T-helper 1 cell (primary cell): Measurements from ENCODE around the gene DCUN1D1.

Experiments
- DNase-seq, 5 donors: peaks; one replicate each; pipeline ENCODE4 v3.0.0-alpha.2; 2012 to 2020

DCUN1D1 gene

GRCh38 chr3:182971637-182972036, 8.7 kb downstream of the DCUN1D1 start:
- DNase-seq = no peak

DNA sequence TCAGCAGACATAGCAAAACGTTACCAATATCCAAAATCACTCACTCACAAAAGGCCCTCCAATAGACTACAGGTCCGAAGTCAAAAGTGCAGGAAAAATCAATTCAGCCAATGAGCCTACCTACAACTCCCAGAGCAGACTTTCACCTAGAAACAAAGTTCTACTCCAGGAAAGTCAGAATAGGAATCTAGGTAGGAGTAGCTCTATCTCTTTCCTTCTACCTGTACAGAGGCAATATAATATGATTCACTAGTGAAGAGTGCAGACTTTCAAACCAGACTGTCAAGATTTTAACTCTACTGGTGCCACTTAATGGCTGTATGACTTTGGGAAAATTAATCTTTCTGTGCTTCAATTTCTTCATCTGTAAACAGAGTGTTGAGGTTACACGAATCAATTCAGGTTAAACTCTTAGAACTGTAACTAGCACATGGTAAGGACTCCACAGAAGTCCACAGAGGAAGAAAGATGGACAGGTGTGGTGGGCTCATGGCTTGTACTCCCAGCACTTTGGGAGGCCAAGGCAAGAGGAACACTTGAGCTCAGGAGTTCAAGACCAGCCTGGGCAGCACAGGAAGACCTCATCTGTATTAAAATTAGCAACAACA, 9.4 kb downstream of the DCUN1D1 start:
- DNase-seq = no peak

GRCh38 chr3:182969853-182970252, 10.5 kb downstream of the DCUN1D1 start:
- DNase-seq = no peak

- no peak for DNase-seq
Observed at GRCh38 chr3:182969277-182969676, 11.1 kb downstream of the DCUN1D1 start.

- DNase-seq = peak in 1 of 5 donors; percentile 79
Observed at GRCh38 chr3:182967218-182968204, 12.8 kb downstream of the DCUN1D1 start.

- DNase-seq = no peak
Observed at GRCh38 chr3:182965861-182966366, 14.4 kb downstream of the DCUN1D1 start.

DNA sequence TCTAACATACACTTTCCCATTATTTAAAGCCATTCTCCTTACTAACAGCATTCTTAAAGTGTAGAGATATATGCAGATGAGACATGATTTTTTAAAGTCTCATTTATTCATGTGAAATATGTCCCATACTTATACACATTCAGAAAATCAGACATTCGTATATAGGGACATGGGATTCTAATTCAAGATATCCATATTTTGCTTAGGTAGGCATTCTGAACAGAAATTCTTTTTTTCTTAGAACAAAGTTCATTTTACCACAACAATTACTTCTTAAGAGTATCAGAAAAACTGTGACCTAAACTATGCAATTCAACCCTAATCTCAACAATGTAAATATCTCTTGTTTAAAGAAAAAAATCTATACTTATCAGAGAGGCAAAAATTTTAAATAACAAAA, 16.2 kb downstream of the DCUN1D1 start:
- DNase-seq = no peak

DNA sequence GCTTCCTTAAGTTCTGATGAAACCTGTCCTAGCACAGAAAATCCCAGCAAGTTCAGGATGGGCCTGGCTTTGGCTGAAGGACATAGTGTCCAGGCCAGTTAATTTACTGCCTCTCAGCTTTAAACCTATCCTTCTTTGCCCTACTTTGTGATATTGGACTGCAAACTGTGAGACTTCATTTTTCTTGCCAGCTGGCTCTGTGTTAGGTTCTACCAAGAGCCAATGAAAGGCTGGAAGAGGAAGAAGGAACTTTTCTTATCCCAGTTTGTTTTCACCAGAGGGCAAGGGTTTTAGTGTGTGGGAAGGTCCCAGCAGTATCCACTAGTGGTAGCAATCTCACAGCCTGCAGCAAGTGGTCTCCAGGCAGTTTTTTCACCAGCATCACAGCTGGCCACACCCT, 18.2 kb downstream of the DCUN1D1 start:
- DNase-seq = no peak

- no peak for DNase-seq
Observed at GRCh38 chr3:182959474-182960350, 20.6 kb downstream of the DCUN1D1 start.

DNA sequence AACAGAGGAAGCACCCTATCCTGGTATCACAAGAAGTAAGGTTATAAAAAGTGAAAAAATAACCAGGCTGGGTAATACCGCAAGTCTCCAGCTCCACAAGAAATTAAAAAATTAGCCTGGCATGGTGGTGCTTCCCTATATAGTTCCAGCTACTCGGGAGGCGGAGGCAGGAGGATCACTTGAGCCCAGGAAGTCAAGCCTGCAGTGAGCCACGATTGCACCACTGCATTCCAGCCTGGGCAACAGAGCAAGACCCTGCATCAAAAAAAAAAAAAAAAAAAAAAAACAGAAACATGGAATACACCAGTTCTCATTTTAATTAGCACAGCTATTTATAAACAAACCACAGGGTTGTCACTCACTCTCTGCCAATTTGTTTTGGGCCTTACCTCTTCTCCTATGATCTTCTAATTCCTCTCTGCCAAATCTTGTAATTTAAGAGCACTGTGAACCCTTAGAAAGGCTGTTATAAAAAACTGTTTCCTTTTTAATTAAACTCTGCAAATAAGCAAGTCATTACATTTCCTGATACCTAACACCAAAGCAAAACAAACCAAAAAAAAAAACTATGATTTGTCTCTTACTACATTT, 22.6 kb downstream of the DCUN1D1 start:
- no peak for DNase-seq

DNA sequence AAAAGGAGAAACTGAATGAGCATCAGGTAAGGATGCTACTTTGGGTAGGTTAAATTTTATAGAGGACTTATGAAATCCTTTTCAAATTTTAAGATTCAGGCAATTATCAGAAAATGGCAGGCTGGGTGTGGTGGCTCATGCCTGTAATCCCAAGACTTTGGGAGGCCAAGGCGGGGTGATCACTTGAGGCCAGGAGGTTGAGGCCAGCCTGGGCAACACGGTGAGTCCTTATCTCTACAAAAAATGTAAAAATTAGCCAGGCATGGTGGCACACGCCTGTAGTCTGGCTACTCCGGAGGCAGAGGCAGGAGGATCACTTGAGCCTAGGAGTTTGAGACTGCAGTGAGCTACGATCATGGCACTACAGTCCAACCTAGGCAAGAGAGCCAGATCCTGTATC, 23.1 kb downstream of the DCUN1D1 start:
- no peak for DNase-seq

GRCh38 chr3:182954553-182955235, 25.6 kb downstream of the DCUN1D1 start:
- no peak for DNase-seq

- no peak for DNase-seq
Observed at GRCh38 chr3:182949688-182950087, 30.6 kb downstream of the DCUN1D1 start.

DNA sequence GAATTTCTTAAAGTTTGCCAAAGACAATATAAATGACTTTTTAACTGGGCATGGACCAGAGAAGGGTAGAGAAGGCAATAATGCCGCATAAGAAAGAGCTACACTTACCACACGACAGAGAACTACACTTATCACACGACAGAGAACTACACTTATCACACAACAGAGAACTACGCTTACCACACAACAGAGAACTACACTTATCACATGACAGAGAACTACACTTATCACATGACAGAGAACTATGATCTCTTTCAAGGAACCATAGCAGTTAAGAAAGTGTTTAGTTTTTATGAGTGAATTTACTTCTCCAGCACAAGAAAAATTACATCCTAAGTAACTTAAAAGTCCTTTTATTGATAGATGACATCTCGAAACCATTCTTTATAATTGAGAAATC, 32.0 kb downstream of the DCUN1D1 start:
- DNase-seq = no peak

DNA sequence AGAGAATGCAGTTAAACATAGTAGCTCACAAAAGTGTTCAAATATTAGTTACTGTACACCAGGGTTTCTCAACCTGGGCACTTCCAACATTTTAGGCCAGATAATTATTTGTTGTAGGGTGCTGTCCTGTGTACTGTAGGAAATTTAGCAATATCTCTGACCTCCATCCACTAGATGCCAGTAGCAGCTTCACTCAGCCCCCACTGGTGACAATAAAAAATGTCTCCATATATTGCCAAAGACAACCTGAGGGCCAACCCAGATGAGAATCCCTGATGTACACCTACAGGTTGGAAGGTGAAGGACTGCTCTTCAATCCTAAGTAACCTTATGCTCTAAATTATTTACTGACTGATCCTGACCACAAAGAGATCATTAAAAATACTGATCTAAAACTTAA, 32.5 kb downstream of the DCUN1D1 start:
- DNase-seq = no peak

DNA sequence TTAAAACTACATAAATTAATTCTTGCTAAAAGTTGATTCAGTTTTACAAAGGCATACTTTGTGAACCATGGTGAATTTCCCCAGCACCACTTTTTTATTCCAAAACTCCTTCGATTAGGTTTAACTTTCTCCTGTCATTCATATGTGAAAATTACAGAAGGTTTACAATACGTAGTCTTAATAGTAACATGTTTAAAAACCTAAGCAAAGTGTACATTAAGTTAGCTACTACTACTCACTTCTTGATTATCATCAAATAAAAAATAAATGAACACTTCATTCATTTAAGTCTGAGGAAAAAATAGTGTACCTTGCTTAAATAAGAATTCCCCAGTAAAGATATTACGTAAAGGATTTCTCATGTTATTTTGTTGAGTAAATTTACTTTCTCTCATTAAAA, 38.6 kb downstream of the DCUN1D1 start:
- no peak for DNase-seq

GRCh38 chr3:182940266-182940808, 40.0 kb downstream of the DCUN1D1 start:
- no peak for DNase-seq

GRCh38 chr3:182937293-182938051, 42.9 kb downstream of the DCUN1D1 start:
- peak in 1 of 5 donors; percentile 8 for DNase-seq

DNA sequence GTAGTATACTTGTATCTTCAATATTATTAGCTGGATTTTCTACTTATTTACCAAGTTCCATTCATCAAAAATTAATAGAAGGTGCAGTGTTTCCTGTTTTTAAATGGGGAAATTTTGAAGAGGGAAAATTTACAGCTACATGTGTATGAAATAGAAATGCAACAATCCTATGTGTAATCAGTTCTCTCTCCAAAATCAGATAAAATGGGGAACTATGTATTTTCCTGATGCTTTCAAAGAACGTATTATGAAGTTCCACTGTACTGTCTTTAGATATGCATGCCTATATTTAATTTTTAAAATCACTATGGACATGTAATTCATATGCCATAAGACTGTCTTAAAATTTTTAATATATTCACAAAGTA, 43.4 kb downstream of the DCUN1D1 start:
- DNase-seq = no peak

DNA sequence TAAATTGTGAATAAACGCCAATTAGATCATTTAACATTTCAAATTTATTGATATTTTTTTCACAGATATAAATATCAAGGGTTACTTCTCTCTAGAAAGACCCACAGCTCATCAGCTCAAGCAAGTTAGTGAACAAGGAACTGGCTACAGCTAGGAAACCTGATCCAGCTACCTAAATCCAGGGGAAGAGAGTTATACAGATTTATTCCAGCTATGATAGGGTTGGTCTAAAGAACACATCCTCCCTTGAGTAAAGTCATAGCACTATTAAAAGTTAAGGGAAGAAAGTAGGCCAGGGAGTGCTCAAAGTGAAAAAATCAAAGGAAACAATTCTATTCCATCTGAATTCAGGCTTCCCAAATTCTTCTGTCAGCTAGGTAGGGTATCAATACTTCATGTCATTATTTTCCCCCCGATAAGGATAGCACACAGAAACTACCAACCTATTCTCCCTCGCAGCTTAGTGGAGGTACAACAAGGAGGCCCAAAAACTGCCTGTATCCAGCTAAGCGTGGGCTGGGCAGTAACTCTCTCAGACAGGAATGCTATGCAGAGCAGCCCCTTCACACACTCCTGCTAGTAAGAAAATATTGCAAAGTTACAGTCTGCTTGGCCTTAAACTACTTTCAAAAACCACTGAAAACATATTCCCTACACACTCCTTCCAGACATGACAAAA, 44.0 kb downstream of the DCUN1D1 start:
- no peak for DNase-seq
